ENCODE results near the gene RPL26. TPM values are rescaled to one million over a fixed set of nuclear protein-coding genes. Genes with fewer than 3 reads are reported as not detected.
A peak's percentile ranks its signal among the peaks of the same experiment; 100 is the strongest.
"Not testable (repeated sequence)": the region's sequence is repeated elsewhere in the genome, so short reads cannot be mapped to it uniquely, and the experiment has no call there.

Gene RPL26
- total RNA-seq, 1 donor from 2014 or later: 1,086 TPM

DNA sequence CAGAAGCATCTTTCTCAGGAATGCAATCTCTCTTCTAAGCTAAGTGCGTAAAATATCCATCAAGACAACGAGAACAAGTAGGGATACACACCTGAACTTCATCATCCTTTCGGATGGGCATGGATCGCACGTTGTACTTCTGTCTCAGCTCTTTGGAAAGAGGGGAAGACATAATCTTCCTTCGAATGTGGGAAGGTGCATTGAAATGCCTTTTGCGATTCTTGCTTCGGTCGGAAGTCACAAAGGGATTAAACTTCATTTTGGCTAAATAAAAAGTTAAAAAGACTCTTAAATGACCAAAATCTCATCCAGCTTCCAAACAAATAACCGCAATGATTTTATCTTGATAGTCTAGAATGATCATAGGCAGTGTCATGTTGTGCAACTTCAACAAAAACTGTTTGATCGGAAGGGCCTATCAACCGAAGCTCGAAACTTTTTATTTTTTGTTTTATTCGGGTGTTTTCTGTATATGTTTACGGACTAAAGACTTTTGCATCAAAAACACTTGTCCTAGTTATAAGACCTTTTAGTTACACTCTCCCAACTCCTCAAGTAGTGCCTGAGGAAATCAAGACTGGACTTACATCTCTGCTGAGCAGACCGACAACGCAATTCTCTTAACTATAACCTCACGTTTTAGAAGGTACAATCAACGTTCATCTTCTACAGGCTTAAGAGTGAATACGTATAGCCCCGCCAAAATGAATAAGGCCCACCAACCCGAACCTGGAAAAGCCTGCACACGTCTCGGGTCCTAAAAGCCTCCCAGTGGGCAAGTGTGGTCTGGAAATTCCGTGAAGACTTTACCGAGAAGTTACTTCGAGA lies 727 bp downstream of the RPL26 start:
- Mint-ChIP-seq H3K9me3 (ENCODE audit: low read depth) (no peaks in the 10 kb centered on the region), H3K27ac (ENCODE audit: unreplicated experiment) (peak overlapping the region; percentile 91), H3K4me3 (ENCODE audit: unreplicated experiment) (peak overlapping the region; percentile 97), H3K36me3 (ENCODE audit: low read depth) (peaks cover 24% of the 10 kb centered on the region), H3K27me3 (ENCODE audit: low read depth) (no peaks in the 10 kb centered on the region), H3K4me1 (ENCODE audit: low read depth) (peaks cover 70% of the 10 kb centered on the region)
- no peak for DNase-seq (ENCODE audit: low spot score)
- TF ChIP-seq, protein P1, sequence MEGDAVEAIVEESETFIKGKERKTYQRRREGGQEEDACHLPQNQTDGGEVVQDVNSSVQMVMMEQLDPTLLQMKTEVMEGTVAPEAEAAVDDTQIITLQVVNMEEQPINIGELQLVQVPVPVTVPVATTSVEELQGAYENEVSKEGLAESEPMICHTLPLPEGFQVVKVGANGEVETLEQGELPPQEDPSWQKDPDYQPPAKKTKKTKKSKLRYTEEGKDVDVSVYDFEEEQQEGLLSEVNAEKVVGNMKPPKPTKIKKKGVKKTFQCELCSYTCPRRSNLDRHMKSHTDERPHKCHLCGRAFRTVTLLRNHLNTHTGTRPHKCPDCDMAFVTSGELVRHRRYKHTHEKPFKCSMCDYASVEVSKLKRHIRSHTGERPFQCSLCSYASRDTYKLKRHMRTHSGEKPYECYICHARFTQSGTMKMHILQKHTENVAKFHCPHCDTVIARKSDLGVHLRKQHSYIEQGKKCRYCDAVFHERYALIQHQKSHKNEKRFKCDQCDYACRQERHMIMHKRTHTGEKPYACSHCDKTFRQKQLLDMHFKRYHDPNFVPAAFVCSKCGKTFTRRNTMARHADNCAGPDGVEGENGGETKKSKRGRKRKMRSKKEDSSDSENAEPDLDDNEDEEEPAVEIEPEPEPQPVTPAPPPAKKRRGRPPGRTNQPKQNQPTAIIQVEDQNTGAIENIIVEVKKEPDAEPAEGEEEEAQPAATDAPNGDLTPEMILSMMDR (IDR thresholded peaks at IDR 0.05): no peak

DNA sequence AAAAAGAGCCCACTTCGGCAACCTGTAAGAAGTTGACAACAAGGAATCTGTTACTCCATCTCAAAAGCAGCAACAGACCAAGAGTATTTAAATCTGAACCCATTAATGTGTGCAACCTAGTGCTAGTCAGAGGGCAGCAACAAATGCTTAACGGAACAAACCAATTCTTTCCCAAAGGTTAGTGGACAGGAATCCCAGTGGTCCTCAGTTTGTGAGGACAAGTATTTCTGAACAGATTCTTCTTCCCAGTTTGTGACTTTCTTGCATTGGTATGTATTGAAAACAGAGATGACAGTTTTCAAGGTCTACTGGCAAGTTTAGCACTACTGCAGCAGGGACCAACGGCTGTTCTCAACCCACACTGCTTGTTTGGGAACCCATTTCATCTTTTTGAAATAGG lies 2.9 kb downstream of the RPL26 start:
- H3K27me3 Mint-ChIP-seq (ENCODE audit: low read depth): no peaks in the 10 kb centered on the region
- H3K9me3 Mint-ChIP-seq (ENCODE audit: low read depth): no peaks in the 10 kb centered on the region
- H3K4me1 Mint-ChIP-seq (ENCODE audit: low read depth): peaks cover 79% of the 10 kb centered on the region
- DNase-seq (ENCODE audit: low spot score): no peak
- H3K27ac Mint-ChIP-seq (ENCODE audit: unreplicated experiment): peak overlapping the region; percentile 68
- TF ChIP-seq, protein P1 (IDR thresholded peaks at IDR 0.05): no peak
- H3K4me3 Mint-ChIP-seq (ENCODE audit: unreplicated experiment): no peak overlapping the region
- peaks cover 25% of the 10 kb centered on the region for H3K36me3 Mint-ChIP-seq (ENCODE audit: low read depth)

DNA sequence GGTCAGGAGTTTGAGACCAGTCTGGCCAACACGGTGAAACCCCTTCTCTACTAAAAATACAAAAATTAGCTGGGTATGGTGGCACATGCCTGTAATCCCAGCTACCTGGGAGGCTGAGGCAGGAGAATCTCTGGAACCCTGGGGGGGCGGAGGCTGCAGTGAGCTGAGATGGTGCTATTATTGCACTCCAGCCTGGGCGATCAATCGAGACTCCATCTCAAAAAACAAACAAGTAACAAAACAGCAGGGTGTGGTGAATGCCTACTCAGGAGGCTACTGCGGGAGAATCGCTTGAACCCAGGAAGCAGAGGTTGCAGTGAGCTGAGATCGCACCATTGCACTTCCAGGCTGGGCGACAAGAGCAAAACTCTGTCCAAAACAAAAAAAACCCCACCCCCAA lies 4.9 kb downstream of the RPL26 start:
- not testable (repeated sequence) for DNase-seq (ENCODE audit: low spot score); H3K4me3 Mint-ChIP-seq (ENCODE audit: unreplicated experiment); H3K27me3 Mint-ChIP-seq (ENCODE audit: low read depth); H3K9me3 Mint-ChIP-seq (ENCODE audit: low read depth)
- peaks cover 25% of the 10 kb centered on the region for H3K36me3 Mint-ChIP-seq (ENCODE audit: low read depth)
- peak overlapping the region; percentile 57 for H3K27ac Mint-ChIP-seq (ENCODE audit: unreplicated experiment)
- H3K4me1 Mint-ChIP-seq (ENCODE audit: low read depth): peaks cover 67% of the 10 kb centered on the region

DNA sequence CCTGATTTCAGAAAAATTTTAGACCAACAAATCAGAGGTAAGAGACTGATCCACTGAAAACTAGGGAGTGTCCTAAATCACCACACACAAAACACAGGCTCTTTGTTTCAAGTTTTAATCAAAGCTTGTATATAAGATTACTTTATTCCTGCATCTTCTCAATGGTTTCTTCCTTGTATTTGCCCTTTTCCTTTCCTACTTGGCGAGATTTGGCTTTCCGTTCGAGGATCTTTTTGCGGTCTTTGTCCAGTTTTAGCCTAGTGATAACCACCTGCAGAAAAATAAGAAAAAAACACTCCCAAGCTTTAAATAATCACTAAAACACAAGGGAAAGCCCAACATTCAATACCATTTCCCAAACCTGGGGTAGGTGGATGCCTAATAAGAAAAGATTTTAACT lies 5.6 kb downstream of the RPL26 start:
- H3K4me1 Mint-ChIP-seq (ENCODE audit: low read depth): peaks cover 63% of the 10 kb centered on the region
- no peaks in the 10 kb centered on the region for H3K27me3 Mint-ChIP-seq (ENCODE audit: low read depth)
- peaks cover 23% of the 10 kb centered on the region for H3K36me3 Mint-ChIP-seq (ENCODE audit: low read depth)
- TF ChIP-seq, protein P1 (IDR thresholded peaks at IDR 0.05): no peak
- H3K4me3 Mint-ChIP-seq (ENCODE audit: unreplicated experiment): no peak overlapping the region
- no peak for DNase-seq (ENCODE audit: low spot score)
- peak overlapping the region; percentile 93 for H3K27ac Mint-ChIP-seq (ENCODE audit: unreplicated experiment)
- no peaks in the 10 kb centered on the region for H3K9me3 Mint-ChIP-seq (ENCODE audit: low read depth)

DNA sequence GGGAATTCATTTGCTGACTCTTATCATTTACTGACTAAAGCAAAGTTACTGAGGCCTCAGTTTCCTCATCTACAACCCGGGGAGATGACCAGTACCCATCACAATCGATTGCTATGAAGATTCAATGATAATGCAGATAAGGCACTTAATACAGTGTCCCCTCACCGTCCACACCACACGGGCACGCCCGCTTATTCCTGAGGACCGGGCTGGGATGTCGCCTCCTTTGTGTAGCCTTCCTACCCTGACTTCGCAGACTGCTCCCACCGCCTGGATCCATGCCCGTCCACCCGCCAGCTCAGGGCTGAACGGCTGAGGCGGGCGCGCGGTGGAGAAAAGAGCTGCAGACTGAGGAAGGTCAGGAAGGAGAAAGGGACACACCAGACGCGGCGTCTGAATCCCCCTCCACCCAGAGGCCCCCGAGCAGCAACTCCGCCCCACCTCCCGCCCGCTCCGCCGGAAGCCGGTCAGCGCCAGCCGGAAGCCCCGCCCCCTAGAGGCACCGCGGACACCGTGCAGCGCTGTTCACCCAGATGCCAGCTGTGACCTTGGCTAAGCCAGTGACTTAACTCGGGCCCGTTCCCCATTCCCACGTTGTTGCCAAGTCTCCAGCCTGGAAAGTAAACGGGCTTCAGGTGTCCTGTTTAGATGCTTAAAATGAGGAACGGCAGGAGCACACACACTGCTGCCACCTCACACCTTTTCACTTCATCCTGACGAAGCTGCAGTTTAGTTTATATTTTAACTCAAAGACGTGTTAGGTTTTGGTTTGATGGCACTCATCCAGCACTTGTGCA lies 6.5 kb downstream of the RPL26 start, which contains the start of gene KRABD2:
TSS of gene KRABD2 (minus strand) at position 434 of the 797 bp plus-strand sequence.
- DNase-seq (ENCODE audit: low spot score): peak; percentile 96
- TF ChIP-seq, protein P1 (IDR thresholded peaks at IDR 0.05): peak; percentile 80
- H3K36me3 Mint-ChIP-seq (ENCODE audit: low read depth): peaks cover 23% of the 10 kb centered on the region
- no peaks in the 10 kb centered on the region for H3K27me3 Mint-ChIP-seq (ENCODE audit: low read depth)
- no peaks in the 10 kb centered on the region for H3K9me3 Mint-ChIP-seq (ENCODE audit: low read depth)
- H3K4me1 Mint-ChIP-seq (ENCODE audit: low read depth): peaks cover 65% of the 10 kb centered on the region
- H3K27ac Mint-ChIP-seq (ENCODE audit: unreplicated experiment): peak within 1 kb of the TSS; percentile 93
- H3K4me3 Mint-ChIP-seq (ENCODE audit: unreplicated experiment): peak within 1 kb of the TSS; percentile 74
